GM12878 (cell line): ENCODE measurements around the gene SOWAHD. TPM values are rescaled to one million over a fixed set of nuclear protein-coding genes. Genes with fewer than 3 reads are reported as not detected.

Experiments used
- ATAC-seq: fragments of 200-7000 bp; cut with Tn5 transposase; 3 replicates; pipeline ENCODE4 v1.9.1; 2020; ENCODE audit warnings: mild to moderate bottlenecking, moderate library complexity
- BruUV-seq: library from RNA; stranded (reverse); fragments of 400-500 nt; replicated peaks from 2 replicates; lab custom pipeline; 2021; lab: Mats Ljungman, UMichigan
- CTCF ChIA-PET: fragments of 300-600 bp; sonication (Branson Sonifier 250); formaldehyde crosslinking; extraction: SDS; loops from one replicate; lab custom pipeline; 2021; ENCODE audit warnings: inconsistent platforms; lab: Yijun Ruan, JAX
- POLR2A ChIA-PET: fragments of 350-600 bp; formaldehyde crosslinking; extraction: SDS; loops from one replicate; lab custom pipeline; 2021; ENCODE audit warnings: inconsistent platforms; lab: Charles Lee
- RAD21 ChIA-PET: fragments of 300-600 bp; sonication (Branson Sonifier 250); formaldehyde crosslinking; loops from one replicate; lab custom pipeline; 2023; ENCODE audit warnings: antibody characterized with exemption; ENCODE audit not compliant: unreplicated experiment; lab: Charles Lee
- SMC1A ChIA-PET: fragments of 300-600 bp; sonication (Branson Sonifier 250); formaldehyde crosslinking; loops from one replicate; lab custom pipeline; 2023; ENCODE audit not compliant: unreplicated experiment, uncharacterized antibody; lab: Charles Lee
- DNase-seq: peaks from one replicate; pipeline ENCODE4 v3.0.0-alpha.2; 2011; ENCODE audit warnings: low read depth, low spot score
- FAIRE-seq: peaks from 3 replicates; lab custom pipeline; 2011; peaks lifted over from hg19 to GRCh38; lab: Jason Lieb, UNC
- H2AFZ ChIP-seq: 2 replicates; pipeline ENCODE4 v1.6.0; 2011; ENCODE audit warnings: low read depth, low read length, control low read depth; ENCODE audit not compliant: control insufficient read depth
- H3K27ac ChIP-seq: 2 replicates; pipeline ENCODE4 v1.5.1; 2011; ENCODE audit warnings: control low read depth; ENCODE audit not compliant: control insufficient read depth, insufficient read depth
- H3K27me3 ChIP-seq, 2 experiments: replicated peaks in 1 of 2; 2 replicates each; pipeline versions ENCODE4 v1.6.0 to v1.6.1; 2011; ENCODE audit warnings: low read length in 1 of 2; ENCODE audit not compliant: control insufficient read depth in 2 of 2, insufficient read depth in 2 of 2
- H3K36me3 ChIP-seq, 2 experiments: 2 replicates each; pipeline ENCODE4 v1.5.1; 2011; ENCODE audit warnings: low read length in 1 of 2; ENCODE audit not compliant: control insufficient read depth in 2 of 2, insufficient read depth in 2 of 2
- H3K4me1 ChIP-seq: 2 replicates; pipeline ENCODE4 v1.6.1; 2011; ENCODE audit warnings: mild to moderate bottlenecking, low read length, moderate library complexity, mixed read lengths; ENCODE audit not compliant: control insufficient read depth, insufficient read depth
- H3K4me2 ChIP-seq: 2 replicates; pipeline ENCODE4 v1.6.0; 2011; ENCODE audit warnings: control low read depth; ENCODE audit not compliant: control insufficient read depth, insufficient read depth
- H3K4me3 ChIP-seq: fragments of 200-600 bp; sonication (generic); 2 replicates; pipeline ENCODE4 v1.5.1; 2016
- H3K79me2 ChIP-seq: 2 replicates; pipeline ENCODE4 v1.6.0; 2011; ENCODE audit warnings: low read length; ENCODE audit not compliant: control insufficient read depth, insufficient read depth
- H3K9ac ChIP-seq: 2 replicates; pipeline ENCODE4 v1.8.0; 2011; ENCODE audit warnings: low read length, control low read depth, mixed read lengths; ENCODE audit not compliant: control insufficient read depth, insufficient read depth
- H3K9me3 ChIP-seq: replicated peaks from 3 replicates; pipeline ENCODE4 v1.5.1; 2011; ENCODE audit warnings: mild to moderate bottlenecking, low read length; ENCODE audit not compliant: control insufficient read depth, insufficient read depth
- H4K20me1 ChIP-seq: 2 replicates; pipeline ENCODE4 v1.6.0; 2011; ENCODE audit not compliant: control insufficient read depth, insufficient read depth
- ASH2L ChIP-seq: fragments of 300-600, 200-600 bp; sonication (generic); IDR thresholded peaks from 2 replicates; pipeline ENCODE4 v1.6.1; 2017; ENCODE audit warnings: low read depth, mild to moderate bottlenecking, borderline replicate concordance
- BCL11A ChIP-seq: IDR thresholded peaks from 2 replicates; pipeline ENCODE4 v1.6.1; 2011; ENCODE audit warnings: low read depth, low read length
- BCLAF1 ChIP-seq: fragments of 450-650 bp; IDR thresholded peaks from 2 replicates; pipeline ENCODE4 v1.6.1; 2017; ENCODE audit warnings: antibody characterized with exemption, mild to moderate bottlenecking, moderate library complexity
- EGR1 ChIP-seq, 2 experiments: IDR thresholded peaks; 1 replicate in 1 of 2; 2 replicates in 1 of 2; pipeline ENCODE4 v1.6.1; 2011 to 2012; ENCODE audit warnings: low read depth in 2 of 2, low read length in 2 of 2, borderline replicate concordance in 1 of 2, mild to moderate bottlenecking in 1 of 2, moderate library complexity in 1 of 2
- FOXK2 ChIP-seq: fragments of 450-650 bp; IDR thresholded peaks from 2 replicates; pipeline ENCODE4 v1.6.1; 2017; ENCODE audit warnings: mild to moderate bottlenecking, moderate library complexity
- IKZF1 ChIP-seq: fragments of 450-650 bp; conservative IDR thresholded peaks from 2 replicates; pipeline ENCODE4 v1.6.1; 2017; ENCODE audit warnings: antibody characterized with exemption, mild to moderate bottlenecking
- IRF5 ChIP-seq: fragments of 450-650 bp; IDR thresholded peaks from 2 replicates; pipeline ENCODE4 v1.6.1; 2017; ENCODE audit warnings: borderline replicate concordance
- KAT2A ChIP-seq: conservative IDR thresholded peaks from 2 replicates; pipeline ENCODE4 v1.6.1; 2011; ENCODE audit warnings: low read depth, low read length; ENCODE audit not compliant: control insufficient read depth
- MAX ChIP-seq: IDR thresholded peaks from 2 replicates; pipeline ENCODE4 v1.6.1; 2012; ENCODE audit warnings: low read depth, low read length, improper control_type of control experiment
- NKRF ChIP-seq: fragments of 450-650 bp; conservative IDR thresholded peaks from 2 replicates; pipeline ENCODE4 v1.6.1; 2017; ENCODE audit warnings: mild to moderate bottlenecking, moderate library complexity
- RELA ChIP-seq: fragments of 450-650 bp; IDR thresholded peaks from 2 replicates; pipeline ENCODE4 v1.8.0; 2014; ENCODE audit warnings: borderline replicate concordance; ENCODE audit not compliant: partially characterized antibody
- SREBF2 ChIP-seq: IDR thresholded peaks from 2 replicates; pipeline ENCODE4 v1.6.1; 2012; ENCODE audit warnings: mild to moderate bottlenecking, low read length
- WRNIP1 ChIP-seq: IDR thresholded peaks from 2 replicates; pipeline ENCODE4 v1.6.1; 2011; ENCODE audit warnings: low read depth, low read length, improper control_type of control experiment, borderline replicate concordance
- WGBS: methylation state at CpG from one replicate; pipeline ENCODE4 v1.1.6; 2016; ENCODE audit warnings: low lambda C conversion rate; ENCODE audit not compliant: insufficient replicate concordance, insufficient coverage; ENCODE audit errors: missing lambda C conversion rate; 5-methylcytosine and 5-hydroxymethylcytosine counted together
- in situ Hi-C: fragments of 300-500 bp; cut with MboI; formaldehyde crosslinking; loops from 9 replicates; pipeline ENCODE4 v1.14.3; 2018; ENCODE audit warnings: mixed read lengths
- intact Hi-C: fragments of 100-400 bp; cut with micrococcal nuclease; formaldehyde crosslinking; loops from one replicate; pipeline ENCODE4 v1.14.2; 2022; ENCODE audit not compliant: unreplicated experiment
- polyA plus RNA-seq, 11 experiments: library from polyadenylated mRNA; depleted of rRNA in 4 of 11; unstranded in 6 of 11; stranded (reverse) in 5 of 11; fragments of >200 nt; fragmentation: Nextera tagmentation in 4 of 11; fragmentation: Illumina TruSeq in 1 of 11; extraction: Ambion mirVana in 4 of 11; extraction: Trizol in 1 of 11; gene quantifications; 1 replicate in 1 of 11; 2 replicates in 10 of 11; pipeline versions ENCODE4 v1.2.1 to v1.2.3, GENCODE V29; 2011 to 2016; ENCODE audit warnings: inconsistent platforms in 2 of 11, missing spikeins in 2 of 11, low read depth in 1 of 11
- total RNA-seq, 4 experiments: library from RNA; depleted of rRNA in 3 of 4; stranded (reverse); fragments of >200 nt in 3 of 4; fragmentation: Illumina TruSeq in 1 of 4; extraction: Trizol in 1 of 4; gene quantifications; 2 replicates each; pipeline versions ENCODE4 v1.2.1 to v1.2.3, GENCODE V29; 2013 to 2021

SOWAHD gene
- total and polyA plus RNA-seq, 10 of the 15 experiments (the other 5 are each of a cell fraction or from before 2014, with no cell fraction given): 0.27 to 7.4 (median 2.6) TPM

GRCh38 chrX:119783026-119783425 lies 24.6 kb downstream of the SOWAHD start:
- no peak overlapping the region for H3K4me2 ChIP-seq
- no peaks in the 10 kb centered on the region for H3K27me3 ChIP-seq
- H3K36me3 ChIP-seq: peaks cover 2 to 10% of the 10 kb centered on the region in 2 experiments; a peak in 3 of 4 replicates
- H3K27ac ChIP-seq: no peak overlapping the region
- intact Hi-C loops: no loop called here
- SMC1A ChIA-PET: no interaction called here
- TF ChIP-seq IKZF1 (no peak), IRF5 (no peak), MAX (no peak), KAT2A (no peak), FOXK2 (no peak), WRNIP1 (no peak), ASH2L (no peak), SREBF2 (no peak), EGR1 (IDR thresholded peaks at IDR 0.05; ENCODE audit: borderline replicate concordance in 1 of 2, low read depth in 2 of 2, low read length in 2 of 2) (no peak), BCLAF1 (no peak), RELA (no peak), NKRF (no peak), BCL11A (no peak)
- TF ChIP-seq, all 136 proteins: peak for 0
- H3K4me3 ChIP-seq: no peak overlapping the region
- ChIA-PET CTCF (interaction anchor here (0.8 to 1.7 kb wide), 2 partner anchors 19 to 53 kb away, joined by 3 to 4 read pairs; no protein-coding TSS in a partner anchor), RAD21 (no interaction called here), POLR2A (interaction anchor here (0.6 kb wide), 1 partner anchor 298 kb away, joined by 3 read pairs; no protein-coding TSS in a partner anchor)
- no peak overlapping the region for H3K9ac ChIP-seq
- FAIRE-seq (no peak), DNase-seq (no peak), ATAC-seq (peak; percentile 12; the same call in 2 of the 3 replicates)
- in situ Hi-C loops: loop anchor here (5.0 kb wide), 1 partner anchor 266 kb away; no protein-coding TSS in a partner anchor
- H2AFZ ChIP-seq: no peak overlapping the region
- no TSS peak for BruUV-seq
- peaks cover 7% of the 10 kb centered on the region for H4K20me1 ChIP-seq
- 52% methylated on average over 5 of the region's 5 CpGs for WGBS
- H3K9me3 ChIP-seq: no peaks in the 10 kb centered on the region
- no peaks in the 10 kb centered on the region for H3K4me1 ChIP-seq
- peaks cover 25% of the 10 kb centered on the region for H3K79me2 ChIP-seq
